ENCODE results near the gene LDB2.

Gene LDB2

DNA sequence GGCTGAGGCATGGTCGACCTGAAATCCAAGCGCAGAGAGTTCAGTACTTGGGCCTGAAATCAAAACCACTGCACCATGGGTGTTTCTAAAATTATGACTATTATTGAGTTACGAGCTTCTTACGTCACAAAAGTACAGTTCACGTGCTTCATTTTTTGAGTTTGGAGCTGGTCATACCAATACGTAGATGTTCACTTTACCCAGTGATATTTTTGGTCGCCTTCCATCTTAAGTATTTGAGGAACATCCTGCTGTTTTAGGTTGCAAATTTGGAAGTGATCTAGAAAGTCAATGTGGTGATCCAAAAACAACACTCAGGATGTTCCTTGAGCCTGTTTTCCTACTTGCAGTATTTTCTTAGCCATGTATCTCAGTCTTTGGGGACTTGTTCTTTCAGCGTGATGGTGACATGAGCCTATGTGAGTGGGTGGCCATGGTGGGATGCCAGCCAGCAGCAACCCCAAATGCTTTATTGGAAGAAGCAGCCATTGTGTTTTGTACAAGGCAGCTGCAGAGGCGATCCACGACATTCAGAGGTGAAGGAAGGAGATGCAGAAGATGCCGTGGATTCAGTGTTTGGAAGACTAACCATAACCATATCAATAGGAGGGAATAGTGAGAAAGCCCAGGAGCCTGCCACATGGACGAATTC is 28.7 kb downstream of the LDB2 start:
- Histone ChIP-seq H3K4me3 (ENCODE audit: low read length) (no peak overlapping the region), H3K4me1 (ENCODE audit: insufficient read depth, low read length) (no peaks in the 10 kb centered on the region), H3K9me3 (ENCODE audit: low read length) (no peaks in the 10 kb centered on the region), H3K27me3 (ENCODE audit: insufficient read depth, low read length) (no peaks in the 10 kb centered on the region), H3K36me3 (ENCODE audit: insufficient read depth, low read length) (no peaks in the 10 kb centered on the region), H2AFZ (ENCODE audit: low read depth, low read length) (no peak overlapping the region)

DNA sequence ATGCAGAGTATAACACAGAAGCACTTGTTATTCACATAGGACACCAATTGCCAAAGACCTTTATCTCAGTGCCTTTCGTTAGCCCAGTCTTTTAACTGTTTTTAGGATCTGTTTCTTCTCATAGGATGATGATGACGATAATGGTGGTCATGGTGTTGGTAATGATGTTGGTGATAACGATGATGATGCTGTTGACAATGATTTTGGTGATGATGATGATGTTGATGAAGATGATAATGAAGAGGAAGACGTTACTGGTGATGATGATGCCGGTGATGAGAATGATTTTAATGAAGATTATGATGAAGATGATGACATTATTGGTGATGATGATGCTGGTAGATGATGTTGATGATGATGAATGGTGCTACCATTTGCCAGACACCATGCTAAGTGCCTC is 29.8 kb downstream of the LDB2 start:
- Histone ChIP-seq H2AFZ (ENCODE audit: low read depth, low read length) (no peak overlapping the region), H3K4me3 (ENCODE audit: low read length) (no peak overlapping the region), H3K9me3 (ENCODE audit: low read length) (no peaks in the 10 kb centered on the region), H3K4me1 (ENCODE audit: insufficient read depth, low read length) (no peaks in the 10 kb centered on the region), H3K36me3 (ENCODE audit: insufficient read depth, low read length) (no peaks in the 10 kb centered on the region), H3K27me3 (ENCODE audit: insufficient read depth, low read length) (no peaks in the 10 kb centered on the region)

- no peak overlapping the region for H2AFZ ChIP-seq (ENCODE audit: low read depth, low read length)
- H3K4me1 ChIP-seq (ENCODE audit: insufficient read depth, low read length): no peaks in the 10 kb centered on the region
- no peak overlapping the region for H3K4me3 ChIP-seq (ENCODE audit: low read length)
- H3K36me3 ChIP-seq (ENCODE audit: insufficient read depth, low read length): no peaks in the 10 kb centered on the region
- H3K9me3 ChIP-seq (ENCODE audit: low read length): no peaks in the 10 kb centered on the region
- no peaks in the 10 kb centered on the region for H3K27me3 ChIP-seq (ENCODE audit: insufficient read depth, low read length)
Observed at GRCh38 chr4:16867827-16868226, 30.6 kb downstream of the LDB2 start.

DNA sequence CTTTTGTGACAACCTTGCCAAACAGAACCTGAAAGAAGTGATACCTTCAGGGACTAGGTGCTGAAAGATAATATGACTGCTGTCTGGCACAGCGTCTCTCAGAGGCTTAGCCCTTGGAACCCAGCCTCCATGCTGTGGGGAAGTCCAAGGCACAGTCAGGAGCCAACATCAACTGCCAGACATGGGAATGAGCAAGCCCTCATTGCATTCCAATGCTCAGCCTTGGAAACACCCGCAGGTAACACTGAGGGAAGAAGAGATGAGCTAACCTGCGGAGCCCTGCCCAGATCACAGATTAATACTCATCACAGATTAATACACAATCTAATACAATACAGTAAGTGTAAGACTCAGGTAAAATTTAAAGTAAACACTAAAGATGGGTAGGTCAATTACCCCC is 31.5 kb downstream of the LDB2 start:
- Histone ChIP-seq H3K9me3 (ENCODE audit: low read length) (no peaks in the 10 kb centered on the region), H3K4me1 (ENCODE audit: insufficient read depth, low read length) (no peaks in the 10 kb centered on the region), H3K36me3 (ENCODE audit: insufficient read depth, low read length) (no peaks in the 10 kb centered on the region)

GRCh38 chr4:16865897-16866283 is 32.6 kb downstream of the LDB2 start:
- no peaks in the 10 kb centered on the region for H3K4me1 ChIP-seq (ENCODE audit: insufficient read depth, low read length)
- no peaks in the 10 kb centered on the region for H3K27me3 ChIP-seq (ENCODE audit: insufficient read depth, low read length)
- H3K36me3 ChIP-seq (ENCODE audit: insufficient read depth, low read length): no peaks in the 10 kb centered on the region
- no peaks in the 10 kb centered on the region for H3K9me3 ChIP-seq (ENCODE audit: low read length)
- no peak overlapping the region for H2AFZ ChIP-seq (ENCODE audit: low read depth, low read length)
- no peak overlapping the region for H3K4me3 ChIP-seq (ENCODE audit: low read length)

More for the DNA sequence above, 31.5 kb downstream of the LDB2 start:
- Histone ChIP-seq H2AFZ (ENCODE audit: low read depth, low read length) (no peak overlapping the region), H3K27me3 (ENCODE audit: insufficient read depth, low read length) (no peaks in the 10 kb centered on the region), H3K4me3 (ENCODE audit: low read length) (no peak overlapping the region)

- H3K27me3 ChIP-seq (ENCODE audit: insufficient read depth, low read length): no peaks in the 10 kb centered on the region
- no peak overlapping the region for H2AFZ ChIP-seq (ENCODE audit: low read depth, low read length)
- H3K4me1 ChIP-seq (ENCODE audit: insufficient read depth, low read length): peaks cover under 1% of the 10 kb centered on the region
- H3K36me3 ChIP-seq (ENCODE audit: insufficient read depth, low read length): no peaks in the 10 kb centered on the region
- no peak overlapping the region for H3K4me3 ChIP-seq (ENCODE audit: low read length)
- H3K9me3 ChIP-seq (ENCODE audit: low read length): no peaks in the 10 kb centered on the region
Observed at GRCh38 chr4:16865209-16865896, 33.1 kb downstream of the LDB2 start.

GRCh38 chr4:16864199-16864598 is 34.2 kb downstream of the LDB2 start:
- Histone ChIP-seq H2AFZ (ENCODE audit: low read depth, low read length) (no peak overlapping the region), H3K9me3 (ENCODE audit: low read length) (no peaks in the 10 kb centered on the region), H3K4me3 (ENCODE audit: low read length) (no peak overlapping the region), H3K27me3 (ENCODE audit: insufficient read depth, low read length) (no peaks in the 10 kb centered on the region), H3K4me1 (ENCODE audit: insufficient read depth, low read length) (peaks cover 7% of the 10 kb centered on the region), H3K36me3 (ENCODE audit: insufficient read depth, low read length) (no peaks in the 10 kb centered on the region)

DNA sequence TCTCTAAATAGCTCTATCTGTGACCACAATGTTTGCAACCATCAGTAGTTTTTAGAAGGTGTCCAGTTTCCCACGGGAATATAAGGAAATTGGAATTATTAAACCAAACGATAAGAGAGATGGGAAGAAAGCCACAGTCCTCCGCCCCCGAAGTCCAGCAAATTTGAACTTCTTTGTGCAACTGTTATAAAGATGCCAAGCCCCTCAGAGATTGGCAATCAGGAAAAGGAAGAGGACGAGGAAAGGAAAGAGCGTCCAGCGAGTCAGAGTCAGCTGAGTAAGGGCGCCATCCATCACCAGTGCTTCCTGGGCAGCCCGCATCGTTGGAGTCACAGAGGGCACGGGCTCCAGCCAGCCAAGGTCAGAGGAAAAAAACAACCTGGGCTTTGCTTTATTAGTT is 35.7 kb downstream of the LDB2 start:
- Histone ChIP-seq H3K4me1 (ENCODE audit: insufficient read depth, low read length) (peaks cover 7% of the 10 kb centered on the region), H3K27me3 (ENCODE audit: insufficient read depth, low read length) (no peaks in the 10 kb centered on the region), H2AFZ (ENCODE audit: low read depth, low read length) (no peak overlapping the region), H3K36me3 (ENCODE audit: insufficient read depth, low read length) (no peaks in the 10 kb centered on the region), H3K4me3 (ENCODE audit: low read length) (no peak overlapping the region), H3K9me3 (ENCODE audit: low read length) (no peaks in the 10 kb centered on the region)

DNA sequence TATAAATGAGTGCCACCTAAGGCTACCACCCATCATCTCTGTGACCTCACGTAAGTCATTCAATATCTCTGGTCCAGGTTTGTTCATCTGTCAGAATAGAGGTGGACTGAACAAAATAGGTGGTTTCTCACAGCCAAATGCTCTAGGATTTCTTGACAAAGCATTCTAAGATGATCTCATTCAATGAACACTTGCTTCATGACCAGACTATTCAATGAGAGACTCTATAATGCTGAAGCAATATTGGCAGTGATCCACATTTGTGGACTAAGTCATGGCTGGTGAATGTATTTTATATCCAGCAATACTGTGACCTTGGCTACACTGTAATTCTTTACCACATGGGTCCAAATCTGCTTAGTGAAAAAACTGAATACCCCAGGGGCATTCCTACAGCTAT is 37.9 kb downstream of the LDB2 start:
- H3K27me3 ChIP-seq (ENCODE audit: insufficient read depth, low read length): no peaks in the 10 kb centered on the region
- H3K4me3 ChIP-seq (ENCODE audit: low read length): no peak overlapping the region
- H3K36me3 ChIP-seq (ENCODE audit: insufficient read depth, low read length): no peaks in the 10 kb centered on the region
- no peaks in the 10 kb centered on the region for H3K9me3 ChIP-seq (ENCODE audit: low read length)
- no peak overlapping the region for H2AFZ ChIP-seq (ENCODE audit: low read depth, low read length)
- peaks cover 17% of the 10 kb centered on the region for H3K4me1 ChIP-seq (ENCODE audit: insufficient read depth, low read length)

DNA sequence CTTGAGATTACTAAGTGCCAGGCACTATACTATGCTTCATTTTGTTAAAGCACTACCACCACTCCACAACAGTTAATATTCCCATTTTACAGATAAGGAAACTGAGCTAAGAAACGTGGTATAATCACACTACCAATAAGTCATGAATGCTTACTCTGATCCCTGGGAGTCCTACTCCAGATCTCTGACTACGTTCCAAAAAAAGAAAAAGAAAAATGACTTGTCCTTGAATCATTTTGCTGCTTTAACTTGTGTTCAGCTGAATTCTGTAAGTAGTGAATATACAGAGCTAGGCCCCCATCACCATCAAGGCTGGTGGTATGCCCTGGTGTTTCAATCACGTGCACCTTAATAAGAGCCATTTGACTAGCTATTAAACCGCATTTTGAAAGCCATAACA is 39.4 kb downstream of the LDB2 start:
- Histone ChIP-seq H3K9me3 (ENCODE audit: low read length) (no peaks in the 10 kb centered on the region), H3K27me3 (ENCODE audit: insufficient read depth, low read length) (no peaks in the 10 kb centered on the region)

DNA sequence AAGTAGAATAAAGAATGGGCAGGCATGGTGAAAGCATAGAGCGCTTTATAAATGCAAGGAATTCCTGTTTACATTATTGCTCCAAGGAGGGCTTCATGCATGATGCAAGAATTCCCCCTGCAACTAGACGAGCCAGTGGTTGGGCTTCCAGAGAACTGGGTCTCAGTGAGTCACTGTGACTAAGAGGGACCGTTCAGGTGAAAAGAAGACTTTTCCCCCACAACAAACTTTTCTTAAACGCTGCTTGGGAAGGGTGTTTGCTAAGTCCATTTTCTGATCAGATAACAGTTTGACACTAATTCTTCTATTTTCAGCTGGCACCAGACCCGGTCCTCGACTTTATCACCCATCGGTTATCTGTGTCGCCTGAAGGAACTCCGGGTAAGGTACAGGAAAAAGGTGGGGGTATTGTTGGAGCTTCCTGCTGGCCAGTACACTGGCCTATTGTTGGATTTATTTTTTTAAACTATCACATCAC is 40.1 kb downstream of the LDB2 start:
- Histone ChIP-seq H3K9me3 (ENCODE audit: low read length) (no peaks in the 10 kb centered on the region), H2AFZ (ENCODE audit: low read depth, low read length) (no peak overlapping the region), H3K4me1 (ENCODE audit: insufficient read depth, low read length) (peaks cover 17% of the 10 kb centered on the region), H3K27me3 (ENCODE audit: insufficient read depth, low read length) (no peaks in the 10 kb centered on the region), H3K4me3 (ENCODE audit: low read length) (no peak overlapping the region), H3K36me3 (ENCODE audit: insufficient read depth, low read length) (no peaks in the 10 kb centered on the region)

More for the DNA sequence above, 39.4 kb downstream of the LDB2 start:
- peaks cover 17% of the 10 kb centered on the region for H3K4me1 ChIP-seq (ENCODE audit: insufficient read depth, low read length)
- no peak overlapping the region for H2AFZ ChIP-seq (ENCODE audit: low read depth, low read length)
- no peak overlapping the region for H3K4me3 ChIP-seq (ENCODE audit: low read length)
- H3K36me3 ChIP-seq (ENCODE audit: insufficient read depth, low read length): no peaks in the 10 kb centered on the region

- Histone ChIP-seq H3K4me3 (ENCODE audit: low read length) (no peak overlapping the region), H3K9me3 (ENCODE audit: low read length) (no peaks in the 10 kb centered on the region), H3K4me1 (ENCODE audit: insufficient read depth, low read length) (peaks cover 17% of the 10 kb centered on the region), H3K36me3 (ENCODE audit: insufficient read depth, low read length) (no peaks in the 10 kb centered on the region), H3K27me3 (ENCODE audit: insufficient read depth, low read length) (no peaks in the 10 kb centered on the region), H2AFZ (ENCODE audit: low read depth, low read length) (no peak overlapping the region)
Observed at GRCh38 chr4:16857425-16857824, 41.0 kb downstream of the LDB2 start.

DNA sequence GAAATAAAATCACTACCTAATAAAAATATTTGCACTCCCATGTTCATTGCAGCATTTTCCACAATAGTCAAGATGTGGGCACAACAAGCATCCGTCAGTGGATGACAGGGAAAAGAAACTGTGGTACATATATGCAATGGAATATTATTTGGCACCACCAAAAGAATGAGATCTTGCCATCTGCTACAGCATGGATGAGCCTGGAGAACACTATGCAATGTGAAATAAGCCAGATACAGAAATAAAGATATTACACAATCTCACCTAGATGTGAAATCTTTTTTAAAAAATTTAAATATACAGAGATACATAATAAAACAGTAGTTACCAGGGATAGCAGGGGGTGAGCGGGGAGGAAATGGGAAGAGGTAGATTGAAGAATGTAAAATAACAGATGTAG is 44.8 kb downstream of the LDB2 start:
- Histone ChIP-seq H3K9me3 (ENCODE audit: low read length) (no peaks in the 10 kb centered on the region), H3K4me1 (ENCODE audit: insufficient read depth, low read length) (peaks cover 10% of the 10 kb centered on the region), H3K4me3 (ENCODE audit: low read length) (no peak overlapping the region), H3K27me3 (ENCODE audit: insufficient read depth, low read length) (no peaks in the 10 kb centered on the region), H2AFZ (ENCODE audit: low read depth, low read length) (no peak overlapping the region), H3K36me3 (ENCODE audit: insufficient read depth, low read length) (no peaks in the 10 kb centered on the region)

DNA sequence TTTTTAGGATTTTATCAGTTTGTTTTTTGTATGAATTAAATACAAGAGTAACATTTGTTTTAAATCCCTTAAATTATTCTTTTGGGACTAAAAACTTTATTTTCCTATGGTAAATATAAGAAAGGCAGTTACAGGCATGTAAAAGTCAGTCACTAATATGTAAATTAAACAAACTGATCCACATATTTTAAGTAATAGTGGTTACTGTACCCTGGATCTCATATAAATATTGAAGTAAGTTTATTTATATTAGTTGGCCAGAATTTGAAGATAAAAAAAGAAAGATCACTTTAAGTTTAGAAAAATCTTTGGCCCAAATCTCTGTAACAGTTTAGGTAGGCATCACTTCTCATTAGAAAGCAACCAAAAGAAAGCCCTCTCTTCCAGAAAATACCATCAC is 45.8 kb downstream of the LDB2 start:
- no peaks in the 10 kb centered on the region for H3K36me3 ChIP-seq (ENCODE audit: insufficient read depth, low read length)
- no peak overlapping the region for H3K4me3 ChIP-seq (ENCODE audit: low read length)
- H3K4me1 ChIP-seq (ENCODE audit: insufficient read depth, low read length): peaks cover 10% of the 10 kb centered on the region
- no peaks in the 10 kb centered on the region for H3K9me3 ChIP-seq (ENCODE audit: low read length)
- H3K27me3 ChIP-seq (ENCODE audit: insufficient read depth, low read length): no peaks in the 10 kb centered on the region
- H2AFZ ChIP-seq (ENCODE audit: low read depth, low read length): no peak overlapping the region

Measured in neuron (in vitro differentiated cells).